ENCODE results near the gene ARHGAP24. TPM values are rescaled to one million over a fixed set of nuclear protein-coding genes. Genes with fewer than 3 reads are reported as not detected.

Gene ARHGAP24
- total RNA-seq, 1 experiment from 2014 or later: 17.4 TPM

DNA sequence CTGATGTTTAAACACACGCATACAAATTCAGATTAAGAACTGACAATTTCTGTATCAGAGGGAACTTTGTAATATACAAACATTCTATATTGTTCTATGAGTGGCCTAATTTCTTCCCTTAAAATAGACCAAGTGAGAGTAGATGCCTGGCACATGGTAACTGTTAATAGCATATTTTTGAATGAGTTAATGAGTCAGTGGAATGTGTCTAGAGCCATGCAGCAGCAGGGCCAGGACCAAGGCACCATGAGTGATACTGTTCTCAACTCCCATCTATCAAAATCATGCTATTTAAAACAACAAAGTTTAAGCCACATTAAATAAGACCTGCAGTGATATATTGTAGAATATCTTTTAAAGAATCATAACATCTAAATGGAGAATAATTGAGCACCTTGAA, 98.3 kb downstream of the ARHGAP24 start:
- DNase-seq (ENCODE audit: low read depth, low spot score) (no peak), ATAC-seq (no peak)
- no peaks in the 10 kb centered on the region for H3K27me3 ChIP-seq (ENCODE audit: control insufficient read depth, insufficient read depth, low read length)
- no peaks in the 10 kb centered on the region; the same call in 1 of the 2 replicates for H3K36me3 ChIP-seq (ENCODE audit: control insufficient read depth, insufficient read depth, low read length)
- no peaks in the 10 kb centered on the region for H3K4me1 ChIP-seq (ENCODE audit: control insufficient read depth, insufficient read depth, low read length)
- intact Hi-C loops (cut with micrococcal nuclease; ENCODE audit: unreplicated experiment): no loop called here
- POLR2A ChIA-PET: no interaction called here
- in situ Hi-C loops (cut with HindIII; ENCODE audit: low pct_unique_long_range_greater_than_20kb, low sequenced_read_pairs): no loop called here
- BruUV-seq (replicated peaks): no TSS peak
- TF ChIP-seq POLR2AphosphoS5 (IDR thresholded peaks at IDR 0.05; ENCODE audit: low read depth, low read length): no peak
- TF ChIP-seq TCF7L2 (IDR thresholded peaks at IDR 0.05; ENCODE audit: low read depth, low read length): no peak
- no peak for TF ChIP-seq SIN3A (IDR thresholded peaks at IDR 0.05; ENCODE audit: borderline replicate concordance, insufficient read depth, low read depth, low read length)
- TF ChIP-seq, protein P1, sequence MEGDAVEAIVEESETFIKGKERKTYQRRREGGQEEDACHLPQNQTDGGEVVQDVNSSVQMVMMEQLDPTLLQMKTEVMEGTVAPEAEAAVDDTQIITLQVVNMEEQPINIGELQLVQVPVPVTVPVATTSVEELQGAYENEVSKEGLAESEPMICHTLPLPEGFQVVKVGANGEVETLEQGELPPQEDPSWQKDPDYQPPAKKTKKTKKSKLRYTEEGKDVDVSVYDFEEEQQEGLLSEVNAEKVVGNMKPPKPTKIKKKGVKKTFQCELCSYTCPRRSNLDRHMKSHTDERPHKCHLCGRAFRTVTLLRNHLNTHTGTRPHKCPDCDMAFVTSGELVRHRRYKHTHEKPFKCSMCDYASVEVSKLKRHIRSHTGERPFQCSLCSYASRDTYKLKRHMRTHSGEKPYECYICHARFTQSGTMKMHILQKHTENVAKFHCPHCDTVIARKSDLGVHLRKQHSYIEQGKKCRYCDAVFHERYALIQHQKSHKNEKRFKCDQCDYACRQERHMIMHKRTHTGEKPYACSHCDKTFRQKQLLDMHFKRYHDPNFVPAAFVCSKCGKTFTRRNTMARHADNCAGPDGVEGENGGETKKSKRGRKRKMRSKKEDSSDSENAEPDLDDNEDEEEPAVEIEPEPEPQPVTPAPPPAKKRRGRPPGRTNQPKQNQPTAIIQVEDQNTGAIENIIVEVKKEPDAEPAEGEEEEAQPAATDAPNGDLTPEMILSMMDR (IDR thresholded peaks at IDR 0.05): no peak
- TF ChIP-seq, protein P2, sequence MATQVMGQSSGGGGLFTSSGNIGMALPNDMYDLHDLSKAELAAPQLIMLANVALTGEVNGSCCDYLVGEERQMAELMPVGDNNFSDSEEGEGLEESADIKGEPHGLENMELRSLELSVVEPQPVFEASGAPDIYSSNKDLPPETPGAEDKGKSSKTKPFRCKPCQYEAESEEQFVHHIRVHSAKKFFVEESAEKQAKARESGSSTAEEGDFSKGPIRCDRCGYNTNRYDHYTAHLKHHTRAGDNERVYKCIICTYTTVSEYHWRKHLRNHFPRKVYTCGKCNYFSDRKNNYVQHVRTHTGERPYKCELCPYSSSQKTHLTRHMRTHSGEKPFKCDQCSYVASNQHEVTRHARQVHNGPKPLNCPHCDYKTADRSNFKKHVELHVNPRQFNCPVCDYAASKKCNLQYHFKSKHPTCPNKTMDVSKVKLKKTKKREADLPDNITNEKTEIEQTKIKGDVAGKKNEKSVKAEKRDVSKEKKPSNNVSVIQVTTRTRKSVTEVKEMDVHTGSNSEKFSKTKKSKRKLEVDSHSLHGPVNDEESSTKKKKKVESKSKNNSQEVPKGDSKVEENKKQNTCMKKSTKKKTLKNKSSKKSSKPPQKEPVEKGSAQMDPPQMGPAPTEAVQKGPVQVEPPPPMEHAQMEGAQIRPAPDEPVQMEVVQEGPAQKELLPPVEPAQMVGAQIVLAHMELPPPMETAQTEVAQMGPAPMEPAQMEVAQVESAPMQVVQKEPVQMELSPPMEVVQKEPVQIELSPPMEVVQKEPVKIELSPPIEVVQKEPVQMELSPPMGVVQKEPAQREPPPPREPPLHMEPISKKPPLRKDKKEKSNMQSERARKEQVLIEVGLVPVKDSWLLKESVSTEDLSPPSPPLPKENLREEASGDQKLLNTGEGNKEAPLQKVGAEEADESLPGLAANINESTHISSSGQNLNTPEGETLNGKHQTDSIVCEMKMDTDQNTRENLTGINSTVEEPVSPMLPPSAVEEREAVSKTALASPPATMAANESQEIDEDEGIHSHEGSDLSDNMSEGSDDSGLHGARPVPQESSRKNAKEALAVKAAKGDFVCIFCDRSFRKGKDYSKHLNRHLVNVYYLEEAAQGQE (IDR thresholded peaks at IDR 0.05; ENCODE audit: insufficient read depth in 1 of 2, low read depth in 2 of 2, low read length in 1 of 2): no peak
- H3K4me3 ChIP-seq (ENCODE audit: low read depth in 2 of 2, low read length in 2 of 2): no peak overlapping the region
- CTCF ChIA-PET: no interaction called here
- no peak overlapping the region for H3K27ac ChIP-seq (ENCODE audit: low read length)
- H3K9me3 ChIP-seq (ENCODE audit: control insufficient read depth, insufficient read depth, low read depth, low read length): no peaks in the 10 kb centered on the region

DNA sequence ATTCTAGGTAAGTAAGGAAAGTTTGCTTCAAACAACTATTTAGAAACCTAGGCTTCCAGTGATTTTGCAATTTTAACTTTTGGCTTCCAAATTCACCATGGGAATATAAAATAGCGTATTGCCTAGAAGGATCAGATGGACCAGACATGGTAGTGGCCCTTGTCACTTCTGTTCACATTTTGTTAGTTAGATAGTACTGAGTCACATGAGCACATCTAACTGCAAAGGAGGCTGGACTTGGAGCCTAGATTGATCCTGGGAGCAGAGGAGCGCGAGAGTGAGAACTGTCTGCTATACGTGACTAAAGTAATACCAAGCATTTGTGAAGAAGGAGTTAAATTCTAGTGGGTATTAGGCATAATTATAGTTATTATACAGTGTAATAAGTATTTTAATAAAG, 102.4 kb downstream of the ARHGAP24 start:
- ATAC-seq: no peak
- TF ChIP-seq TCF7L2 (IDR thresholded peaks at IDR 0.05; ENCODE audit: low read depth, low read length) (no peak), POLR2AphosphoS5 (IDR thresholded peaks at IDR 0.05; ENCODE audit: low read depth, low read length) (no peak), SIN3A (IDR thresholded peaks at IDR 0.05; ENCODE audit: borderline replicate concordance, insufficient read depth, low read depth, low read length) (no peak)
- TF ChIP-seq, protein P2 (IDR thresholded peaks at IDR 0.05; ENCODE audit: insufficient read depth in 1 of 2, low read depth in 2 of 2, low read length in 1 of 2): no peak
- TF ChIP-seq, protein P1 (IDR thresholded peaks at IDR 0.05): no peak
- no peaks in the 10 kb centered on the region for H3K9me3 ChIP-seq (ENCODE audit: control insufficient read depth, insufficient read depth, low read depth, low read length)
- H3K27ac ChIP-seq (ENCODE audit: low read length): no peak overlapping the region; the same call in 1 of the 2 replicates
- in situ Hi-C loops (cut with HindIII; ENCODE audit: low pct_unique_long_range_greater_than_20kb, low sequenced_read_pairs): no loop called here
- H3K27me3 ChIP-seq (ENCODE audit: control insufficient read depth, insufficient read depth, low read length): no peaks in the 10 kb centered on the region
- POLR2A ChIA-PET: no interaction called here
- no TSS peak for BruUV-seq (replicated peaks)
- no peaks in the 10 kb centered on the region for H3K4me1 ChIP-seq (ENCODE audit: control insufficient read depth, insufficient read depth, low read length)
- intact Hi-C loops (cut with micrococcal nuclease; ENCODE audit: unreplicated experiment): no loop called here
- CTCF ChIA-PET: no interaction called here
- no peak overlapping the region for H3K4me3 ChIP-seq (ENCODE audit: low read depth in 2 of 2, low read length in 2 of 2)
- no peaks in the 10 kb centered on the region; the same call in 1 of the 2 replicates for H3K36me3 ChIP-seq (ENCODE audit: control insufficient read depth, insufficient read depth, low read length)
- no peak for DNase-seq (ENCODE audit: low read depth, low spot score)
